ENCODE data around the gene BICC1.

BICC1 gene

GRCh38 chr10:58837826-58838225 lies 325.2 kb downstream of the BICC1 start:
- H3K9me3 ChIP-seq (ENCODE audit: low read length), result no peaks in the 10 kb centered on the region
- no peak overlapping the region for H3K4me2 ChIP-seq (ENCODE audit: low read length)
- no peak overlapping the region for H3K27ac ChIP-seq (ENCODE audit: low read depth, low read length, poor library complexity, severe bottlenecking)
- H3K9ac ChIP-seq (ENCODE audit: low read length), result no peak overlapping the region
- no peaks in the 10 kb centered on the region for H3F3A ChIP-seq (ENCODE audit: insufficient read depth, low read length)
- TF ChIP-seq CTCF (IDR thresholded peaks at IDR 0.05; ENCODE audit: low read length) (no peak), EZH2 (IDR thresholded peaks at IDR 0.05; ENCODE audit: borderline replicate concordance, low read length) (no peak)
- H3K4me1 ChIP-seq (ENCODE audit: insufficient read depth, low read length, severe bottlenecking), result no peaks in the 10 kb centered on the region
- H2AFZ ChIP-seq (ENCODE audit: low read length), result no peak overlapping the region
- H3K27me3 ChIP-seq (ENCODE audit: insufficient read depth, low read length), result no peaks in the 10 kb centered on the region
- H3K4me3 ChIP-seq (ENCODE audit: low read depth, low read length, poor library complexity, severe bottlenecking), result no peak overlapping the region
- H3K9me2 ChIP-seq (ENCODE audit: low read depth, low read length), result no peaks in the 10 kb centered on the region
- no peaks in the 10 kb centered on the region for H4K20me1 ChIP-seq (ENCODE audit: insufficient read depth, low read length)
- H3K79me2 ChIP-seq (ENCODE audit: insufficient read depth, low read length), result no peaks in the 10 kb centered on the region
- no peaks in the 10 kb centered on the region for H3K36me3 ChIP-seq (ENCODE audit: insufficient read depth, low read length)

- H2AFZ ChIP-seq (ENCODE audit: low read length), result no peak overlapping the region
- H3F3A ChIP-seq (ENCODE audit: insufficient read depth, low read length), result no peaks in the 10 kb centered on the region
- H3K27ac ChIP-seq (ENCODE audit: low read depth, low read length, poor library complexity, severe bottlenecking), result no peak overlapping the region
- no peak overlapping the region for H3K9ac ChIP-seq (ENCODE audit: low read length)
- no peak overlapping the region for H3K4me3 ChIP-seq (ENCODE audit: low read depth, low read length, poor library complexity, severe bottlenecking)
- H3K27me3 ChIP-seq (ENCODE audit: insufficient read depth, low read length), result no peaks in the 10 kb centered on the region
- TF ChIP-seq CTCF (IDR thresholded peaks at IDR 0.05; ENCODE audit: low read length) (no peak), EZH2 (IDR thresholded peaks at IDR 0.05; ENCODE audit: borderline replicate concordance, low read length) (no peak)
- no peaks in the 10 kb centered on the region for H3K36me3 ChIP-seq (ENCODE audit: insufficient read depth, low read length)
- H3K9me3 ChIP-seq (ENCODE audit: low read length), result no peaks in the 10 kb centered on the region
- no peak overlapping the region for H3K4me2 ChIP-seq (ENCODE audit: low read length)
- no peaks in the 10 kb centered on the region for H3K79me2 ChIP-seq (ENCODE audit: insufficient read depth, low read length)
- H3K9me2 ChIP-seq (ENCODE audit: low read depth, low read length), result no peaks in the 10 kb centered on the region
- H4K20me1 ChIP-seq (ENCODE audit: insufficient read depth, low read length), result no peaks in the 10 kb centered on the region
- no peaks in the 10 kb centered on the region for H3K4me1 ChIP-seq (ENCODE audit: insufficient read depth, low read length, severe bottlenecking)
Measured at GRCh38 chr10:58838561-58839208, 326.0 kb downstream of the BICC1 start.

- H3K27me3 ChIP-seq (ENCODE audit: insufficient read depth, low read length), result no peaks in the 10 kb centered on the region
- no peak overlapping the region for H3K9ac ChIP-seq (ENCODE audit: low read length)
- H2AFZ ChIP-seq (ENCODE audit: low read length), result no peak overlapping the region
- no peaks in the 10 kb centered on the region for H3K9me2 ChIP-seq (ENCODE audit: low read depth, low read length)
- no peaks in the 10 kb centered on the region for H3K36me3 ChIP-seq (ENCODE audit: insufficient read depth, low read length)
- H3K4me1 ChIP-seq (ENCODE audit: insufficient read depth, low read length, severe bottlenecking), result no peaks in the 10 kb centered on the region
- H3K79me2 ChIP-seq (ENCODE audit: insufficient read depth, low read length), result no peaks in the 10 kb centered on the region
- H4K20me1 ChIP-seq (ENCODE audit: insufficient read depth, low read length), result no peaks in the 10 kb centered on the region
- TF ChIP-seq CTCF (IDR thresholded peaks at IDR 0.05; ENCODE audit: low read length) (no peak), EZH2 (IDR thresholded peaks at IDR 0.05; ENCODE audit: borderline replicate concordance, low read length) (no peak)
- no peaks in the 10 kb centered on the region for H3K9me3 ChIP-seq (ENCODE audit: low read length)
- no peaks in the 10 kb centered on the region for H3F3A ChIP-seq (ENCODE audit: insufficient read depth, low read length)
- no peak overlapping the region for H3K4me3 ChIP-seq (ENCODE audit: low read depth, low read length, poor library complexity, severe bottlenecking)
- H3K27ac ChIP-seq (ENCODE audit: low read depth, low read length, poor library complexity, severe bottlenecking), result no peak overlapping the region
- H3K4me2 ChIP-seq (ENCODE audit: low read length), result no peak overlapping the region
Measured at GRCh38 chr10:58839771-58840170, 327.1 kb downstream of the BICC1 start.

All from OCI-LY1 (cell line).